Esophagus squamous epithelium (tissue), 4 donors: ENCODE data around the gene KAZN.

ENCODE experiments used
- POLR2A ChIP-seq, 4 donors: fragments of 450-650 bp; IDR thresholded peaks; one replicate each; pipeline ENCODE4 v1.6.1; 2017; ENCODE audit warnings: antibody characterized with exemption in 4 of 4, mild to moderate bottlenecking in 4 of 4, moderate library complexity in 3 of 4
- TF ChIP-seq, protein P1 (sequence below), 6 experiments: fragments of 450-650 bp in 4 of 6; fragments of 200-600 bp in 2 of 6; sonication (generic) in 2 of 6; IDR thresholded peaks; one replicate each; pipeline ENCODE4 v1.5.1; 2016 to 2019; ENCODE audit warnings: antibody characterized with exemption in 6 of 6, mild to moderate bottlenecking in 4 of 6, moderate library complexity in 4 of 6

DNA sequence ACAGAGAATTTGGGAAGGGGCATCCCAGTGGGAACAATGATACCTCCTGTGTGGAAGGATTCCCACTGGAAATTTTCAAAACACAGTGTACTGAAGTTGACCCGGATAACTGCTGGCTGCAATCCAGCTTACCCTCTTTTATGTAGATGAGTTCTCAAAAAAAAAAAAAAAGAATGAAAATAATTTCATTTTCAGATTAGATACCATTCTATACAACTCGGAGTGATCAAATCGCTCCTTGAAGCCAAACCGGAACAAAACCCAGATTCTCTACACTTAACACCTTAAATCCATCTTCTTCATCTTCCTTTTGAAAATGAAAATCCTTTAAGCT lies 69.1 kb downstream of the KAZN start:
- no peak for TF ChIP-seq POLR2A (IDR thresholded peaks at IDR 0.05)
- TF ChIP-seq, protein P1, sequence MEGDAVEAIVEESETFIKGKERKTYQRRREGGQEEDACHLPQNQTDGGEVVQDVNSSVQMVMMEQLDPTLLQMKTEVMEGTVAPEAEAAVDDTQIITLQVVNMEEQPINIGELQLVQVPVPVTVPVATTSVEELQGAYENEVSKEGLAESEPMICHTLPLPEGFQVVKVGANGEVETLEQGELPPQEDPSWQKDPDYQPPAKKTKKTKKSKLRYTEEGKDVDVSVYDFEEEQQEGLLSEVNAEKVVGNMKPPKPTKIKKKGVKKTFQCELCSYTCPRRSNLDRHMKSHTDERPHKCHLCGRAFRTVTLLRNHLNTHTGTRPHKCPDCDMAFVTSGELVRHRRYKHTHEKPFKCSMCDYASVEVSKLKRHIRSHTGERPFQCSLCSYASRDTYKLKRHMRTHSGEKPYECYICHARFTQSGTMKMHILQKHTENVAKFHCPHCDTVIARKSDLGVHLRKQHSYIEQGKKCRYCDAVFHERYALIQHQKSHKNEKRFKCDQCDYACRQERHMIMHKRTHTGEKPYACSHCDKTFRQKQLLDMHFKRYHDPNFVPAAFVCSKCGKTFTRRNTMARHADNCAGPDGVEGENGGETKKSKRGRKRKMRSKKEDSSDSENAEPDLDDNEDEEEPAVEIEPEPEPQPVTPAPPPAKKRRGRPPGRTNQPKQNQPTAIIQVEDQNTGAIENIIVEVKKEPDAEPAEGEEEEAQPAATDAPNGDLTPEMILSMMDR (IDR thresholded peaks at IDR 0.05) = no peak
